GM18861 (cell line): ENCODE measurements around the gene PEAK1.

Source experiments
- ATAC-seq: cut with Tn5 transposase; IDR thresholded peaks from one replicate; pipeline ENCODE4 v1.9.1; 2021; ENCODE audit not compliant: unreplicated experiment

The PEAK1 gene

DNA sequence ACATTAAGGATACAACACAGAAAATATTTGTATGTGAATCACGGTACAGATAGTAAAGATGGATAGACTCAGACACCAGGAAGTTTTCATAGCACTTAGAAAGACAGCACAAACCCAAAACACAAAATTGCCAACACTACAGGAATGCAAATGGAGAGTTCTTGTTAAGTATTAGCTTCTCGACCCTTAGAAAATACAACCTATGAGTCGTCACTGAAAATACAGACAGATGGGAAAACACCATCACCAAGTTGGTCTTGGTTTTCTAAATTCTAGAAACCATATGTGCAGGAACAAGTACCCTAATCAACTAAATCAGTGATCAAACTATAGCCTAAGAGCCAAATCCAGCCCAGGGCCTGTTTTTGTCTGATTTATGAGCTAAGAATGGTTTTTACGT lies 50.7 kb downstream of the PEAK1 start:
- ATAC-seq, result no peak

DNA sequence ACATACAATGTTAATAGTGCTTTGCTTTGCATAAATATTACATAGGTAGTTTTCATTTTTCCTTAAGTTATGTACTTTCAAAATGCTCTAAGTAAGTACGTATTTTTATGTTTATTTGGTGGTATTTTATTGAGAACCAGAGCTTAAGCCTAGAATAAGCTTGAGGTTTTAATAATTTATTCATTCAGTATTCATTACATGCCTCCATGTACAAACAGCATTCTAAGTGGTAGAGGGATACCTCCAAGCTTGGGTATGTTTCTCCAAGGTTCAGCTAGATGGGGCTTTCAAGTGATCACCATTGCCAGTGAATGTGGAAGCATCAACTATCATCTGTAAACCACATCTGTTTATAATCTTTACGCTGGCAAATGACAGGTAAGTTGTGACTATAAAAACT lies 52.3 kb downstream of the PEAK1 start:
- no peak for ATAC-seq

DNA sequence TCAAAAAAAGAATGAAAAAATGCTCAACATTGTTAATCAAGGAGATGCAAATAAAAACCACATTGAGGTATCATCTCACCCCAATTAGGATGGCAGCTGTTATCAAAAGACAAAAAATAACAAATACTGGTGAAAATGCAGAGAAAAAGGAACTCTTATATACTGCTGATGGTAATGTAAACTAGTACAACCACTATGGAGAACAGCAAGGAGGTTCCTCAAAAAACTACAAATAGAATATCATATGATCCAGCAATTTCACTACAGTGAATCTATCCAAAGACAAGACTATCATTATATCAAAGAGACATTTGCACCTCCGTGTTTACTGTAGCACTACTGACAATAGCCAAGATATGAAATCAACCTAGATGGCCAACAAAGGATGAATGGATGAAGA lies 58.4 kb downstream of the PEAK1 start:
- ATAC-seq, result no peak

DNA sequence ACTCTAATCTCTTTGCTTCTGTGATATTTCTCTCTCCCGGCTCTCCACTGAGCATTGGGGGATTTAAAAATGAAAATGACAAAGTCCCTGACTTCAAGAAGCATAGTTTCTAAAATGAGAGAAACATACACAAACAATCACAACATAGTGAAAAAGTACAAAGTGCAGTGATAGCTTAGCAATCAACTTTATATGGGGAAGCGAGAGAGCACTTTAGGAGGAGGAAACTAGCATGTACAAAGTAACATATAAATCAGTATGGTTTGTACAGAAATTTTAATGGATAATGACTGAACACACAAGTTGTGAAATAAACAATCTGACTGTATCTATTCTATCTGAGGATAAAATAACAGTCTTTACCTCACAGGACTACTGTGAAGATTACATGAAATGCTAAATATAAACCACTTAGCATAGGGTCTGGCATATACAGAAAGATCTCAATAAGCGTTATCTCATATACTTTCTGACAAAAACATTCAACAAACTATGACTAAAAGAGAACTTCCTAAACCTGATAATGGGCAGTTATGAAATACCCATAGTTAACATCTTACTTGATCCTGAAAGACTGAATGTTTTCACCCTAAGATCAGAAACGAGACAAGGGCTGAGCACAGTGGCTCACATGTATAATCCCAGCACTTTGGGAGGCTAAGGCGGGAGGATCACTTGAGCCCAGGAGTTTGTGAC lies 61.2 kb downstream of the PEAK1 start:
- no peak for ATAC-seq

DNA sequence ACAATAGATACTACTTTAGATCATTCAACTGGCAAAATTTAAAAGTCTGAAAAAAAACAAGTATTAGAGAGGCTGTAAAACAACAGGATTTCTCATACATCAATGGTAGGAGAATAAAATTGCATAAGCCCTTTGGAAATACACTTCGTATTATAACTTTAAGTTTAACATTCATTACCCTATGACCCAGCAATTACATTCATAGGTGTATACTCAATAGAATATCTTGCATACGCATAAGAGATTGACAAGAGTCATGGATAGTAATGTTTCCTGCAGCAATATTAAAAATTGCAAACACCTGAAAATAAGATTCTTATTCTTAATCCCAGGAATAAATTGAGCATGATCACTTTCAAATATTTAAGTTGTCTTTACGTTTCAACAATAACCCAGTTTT lies 63.6 kb downstream of the PEAK1 start:
- ATAC-seq, result no peak

DNA sequence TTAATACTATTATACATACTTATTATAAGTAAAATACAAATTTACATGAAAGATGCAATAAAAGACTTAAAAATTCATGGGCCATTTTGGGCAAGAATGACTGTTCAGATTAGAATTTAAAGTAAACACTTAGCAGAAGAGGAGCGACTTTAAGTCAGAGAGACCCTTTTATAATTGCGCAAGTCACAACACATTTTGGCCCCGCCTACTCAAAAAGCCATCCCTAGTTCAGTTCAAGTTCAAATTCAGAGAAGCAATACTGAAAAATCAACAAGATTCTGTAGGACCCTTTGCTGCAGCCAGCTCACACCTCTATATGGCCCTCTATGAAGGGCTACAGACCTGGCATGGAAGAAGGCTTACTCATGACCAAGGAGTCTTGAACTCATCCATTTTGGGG lies 64.6 kb downstream of the PEAK1 start:
- ATAC-seq, result no peak

DNA sequence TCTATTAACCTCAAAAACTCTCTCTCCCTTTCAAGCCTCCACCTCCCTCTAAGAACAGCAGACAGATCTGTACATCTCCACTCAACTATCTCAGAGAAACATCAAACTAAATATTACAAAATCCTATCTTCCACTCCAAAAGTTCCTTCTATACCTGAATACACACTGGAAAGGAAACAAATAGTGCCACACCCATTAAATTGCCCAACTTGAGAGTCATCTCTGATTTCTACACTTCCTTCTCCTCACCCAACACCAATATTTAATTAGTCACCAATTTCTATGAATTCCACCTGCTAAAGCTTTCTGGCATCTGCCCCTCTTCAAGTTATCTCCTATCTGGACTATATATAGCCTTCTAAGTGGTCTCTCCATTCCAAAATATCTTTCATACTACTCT lies 65.8 kb downstream of the PEAK1 start:
- ATAC-seq, result no peak

DNA sequence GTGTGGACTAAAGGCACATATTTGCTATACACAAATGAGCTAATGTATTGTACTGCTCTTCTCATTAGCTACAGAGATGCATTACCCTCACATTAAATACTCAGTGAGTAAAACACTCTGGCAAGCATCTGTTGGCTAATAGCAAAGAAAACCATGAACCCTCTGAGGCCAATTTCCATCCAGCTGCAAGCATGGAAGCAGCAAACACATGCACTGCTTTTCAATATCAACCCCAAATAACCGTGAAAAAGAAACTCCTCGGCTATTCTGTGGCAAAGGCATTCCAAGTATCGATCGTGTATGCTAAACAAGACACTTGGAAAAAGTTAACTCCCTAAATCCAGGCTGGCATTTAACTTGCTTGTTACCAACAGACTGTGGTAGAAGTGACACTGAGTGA lies 67.0 kb downstream of the PEAK1 start:
- ATAC-seq, result no peak

DNA sequence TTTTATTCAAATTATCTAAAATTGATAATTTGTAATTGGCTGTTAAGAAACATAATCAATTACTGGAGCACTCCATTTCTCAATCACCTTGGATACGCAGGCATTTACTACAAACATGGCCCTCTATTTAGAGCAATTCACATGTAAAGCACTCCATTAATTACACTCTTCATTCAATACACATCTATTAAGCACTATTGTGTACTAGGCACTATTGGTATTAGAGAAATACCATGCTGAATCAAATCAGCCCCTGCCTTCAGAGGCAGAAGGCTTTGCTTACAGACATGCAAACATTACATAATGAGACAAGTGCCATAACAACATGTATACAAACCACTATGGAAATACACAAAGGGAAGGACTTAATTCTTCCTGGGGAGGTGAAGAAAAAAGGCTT lies 69.1 kb downstream of the PEAK1 start:
- no peak for ATAC-seq

DNA sequence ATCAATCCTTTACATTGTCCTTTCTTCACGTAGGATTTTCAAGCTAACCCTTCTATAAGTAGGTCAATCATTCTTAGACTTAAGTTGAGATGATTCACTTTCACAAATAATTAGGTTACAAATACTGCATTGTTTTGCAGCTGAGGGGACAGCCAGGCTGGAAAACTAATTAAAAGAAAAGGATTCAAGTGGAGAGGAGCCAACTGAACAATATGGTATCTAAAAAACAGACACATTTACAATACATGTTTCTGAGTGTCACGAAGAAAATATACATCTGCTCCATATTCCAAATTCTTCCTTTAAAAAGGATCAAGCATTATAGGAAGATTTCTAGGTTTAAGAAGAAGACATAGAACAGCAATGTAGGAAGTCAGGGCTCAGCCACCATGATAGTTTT lies 70.2 kb downstream of the PEAK1 start:
- no peak for ATAC-seq

DNA sequence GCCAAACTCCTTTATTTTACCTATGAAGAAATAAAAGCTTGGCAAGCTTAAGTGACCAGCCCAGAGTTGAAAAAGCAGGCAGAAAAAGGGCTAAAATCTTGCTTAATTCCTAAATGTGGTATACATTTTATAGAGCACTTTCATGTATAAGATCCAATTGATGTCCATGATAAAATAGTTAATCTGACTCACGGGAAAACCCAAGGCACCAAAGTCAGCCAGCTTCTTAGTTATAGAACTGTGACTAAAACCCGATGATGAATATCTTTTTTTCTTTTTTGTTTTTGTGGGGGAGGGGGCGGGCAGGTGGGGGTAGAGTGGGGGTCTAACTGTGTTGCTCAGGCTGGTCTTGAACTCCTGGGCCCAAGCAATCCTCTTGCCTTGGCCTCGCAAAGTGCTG lies 71.4 kb downstream of the PEAK1 start:
- no peak for ATAC-seq

DNA sequence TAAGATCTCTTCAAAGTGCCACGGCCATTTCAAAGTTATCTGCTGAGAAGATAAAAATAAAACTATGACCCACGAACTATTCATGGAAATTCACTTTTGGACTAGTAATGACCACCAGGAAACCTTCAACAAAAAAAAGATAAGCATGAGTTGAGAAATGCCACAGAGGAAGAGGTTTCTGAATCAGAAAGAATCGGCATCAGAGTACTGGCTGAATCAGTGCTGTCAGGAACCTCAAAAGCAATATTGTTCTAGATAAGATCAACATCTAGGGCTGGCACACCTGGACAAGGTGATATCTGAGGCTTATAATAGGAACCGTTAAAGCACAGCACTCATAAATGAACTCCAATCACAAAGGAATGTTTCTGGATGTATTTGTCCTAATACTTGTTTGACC lies 72.7 kb downstream of the PEAK1 start:
- ATAC-seq, result no peak

DNA sequence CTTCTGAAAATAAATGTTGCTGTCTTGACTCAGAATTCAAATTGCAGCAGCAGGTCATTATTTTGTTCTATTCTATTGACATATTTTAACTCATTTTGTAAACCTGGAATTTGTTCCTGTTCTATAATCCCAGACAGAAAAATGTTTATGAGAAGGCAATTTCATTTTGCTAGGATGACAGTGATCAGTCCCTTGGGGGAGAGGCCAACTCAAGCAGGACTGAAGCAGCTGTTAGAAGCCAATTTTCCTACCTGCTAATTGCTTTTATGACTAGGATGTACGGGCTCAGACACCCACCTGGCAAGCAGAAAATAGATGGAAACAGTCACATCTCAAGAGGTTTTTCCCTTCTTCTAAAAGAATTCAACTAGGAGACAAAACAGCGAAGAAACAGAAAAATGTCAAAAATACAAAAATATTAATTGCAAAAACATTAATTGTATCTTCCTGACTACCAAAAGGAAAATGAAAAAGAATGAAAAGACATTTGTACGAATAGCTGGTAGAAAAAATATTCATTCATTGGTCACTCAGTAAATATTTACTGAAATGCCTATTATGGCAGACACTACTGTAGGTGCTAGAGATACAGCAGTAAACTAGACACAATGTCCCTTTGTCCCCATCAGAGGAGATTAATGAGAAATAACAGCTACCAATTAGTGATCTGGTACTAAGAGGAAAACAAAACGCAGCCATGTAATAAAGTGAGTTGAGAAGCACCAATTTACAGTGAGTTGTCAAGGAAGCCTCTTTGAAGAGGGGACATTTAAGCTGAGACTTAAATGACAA lies 73.5 kb downstream of the PEAK1 start:
- no peak for ATAC-seq

DNA sequence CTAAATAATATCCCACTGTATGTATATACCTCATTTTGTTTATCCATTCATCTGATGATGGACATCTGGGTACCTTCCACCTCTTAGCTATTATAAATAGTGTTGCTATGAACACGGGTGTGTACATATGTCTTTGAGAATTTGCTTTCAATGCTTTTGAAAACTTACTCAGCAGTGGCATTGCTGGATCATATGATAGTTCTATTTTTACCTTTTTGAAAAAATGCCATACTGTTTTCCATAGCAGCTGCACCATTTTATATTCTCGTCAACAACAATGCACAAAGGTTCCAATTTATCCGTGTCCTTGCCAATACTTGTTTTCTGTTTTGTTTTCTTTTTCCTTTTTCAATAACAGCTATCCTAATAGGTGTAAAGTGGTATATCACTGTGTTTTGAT lies 77.1 kb downstream of the PEAK1 start:
- ATAC-seq, result no peak

DNA sequence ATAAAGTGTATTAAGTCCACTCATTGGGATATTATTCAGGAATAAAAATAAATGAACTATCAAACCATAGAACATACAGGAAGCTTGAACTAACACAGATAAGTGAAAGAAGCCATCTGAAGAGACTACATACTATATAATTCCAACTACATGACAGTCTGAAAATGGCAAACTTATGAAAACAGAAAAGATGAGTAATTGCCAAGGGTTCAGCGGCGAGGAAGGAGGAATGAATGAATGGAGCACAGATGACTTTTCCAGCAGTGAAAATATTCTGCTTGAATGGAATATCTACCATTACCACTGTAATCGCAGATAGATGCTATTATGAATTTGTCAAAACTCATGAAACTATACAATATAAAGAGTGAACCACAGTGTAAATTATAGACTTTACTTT lies 79.7 kb downstream of the PEAK1 start:
- ATAC-seq, result no peak

DNA sequence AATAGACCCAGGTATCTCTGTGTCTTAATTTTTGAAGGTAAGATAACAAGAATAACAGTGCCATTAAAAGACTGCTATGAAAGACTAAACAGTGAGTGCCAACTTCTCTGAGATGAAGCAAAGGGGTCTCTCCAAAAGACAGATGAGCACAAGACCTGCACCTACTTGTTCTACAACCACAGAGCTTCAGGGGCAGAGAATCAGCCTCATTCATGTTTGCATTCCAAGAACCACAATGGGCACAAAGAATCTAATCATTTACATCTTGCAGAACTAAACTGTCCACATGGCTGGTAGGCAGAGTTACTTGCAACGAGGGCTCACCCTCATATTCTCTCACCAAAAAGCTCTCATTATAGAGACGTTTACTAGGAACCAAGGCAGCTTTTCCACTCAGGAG lies 83.9 kb downstream of the PEAK1 start:
- ATAC-seq, result no peak

DNA sequence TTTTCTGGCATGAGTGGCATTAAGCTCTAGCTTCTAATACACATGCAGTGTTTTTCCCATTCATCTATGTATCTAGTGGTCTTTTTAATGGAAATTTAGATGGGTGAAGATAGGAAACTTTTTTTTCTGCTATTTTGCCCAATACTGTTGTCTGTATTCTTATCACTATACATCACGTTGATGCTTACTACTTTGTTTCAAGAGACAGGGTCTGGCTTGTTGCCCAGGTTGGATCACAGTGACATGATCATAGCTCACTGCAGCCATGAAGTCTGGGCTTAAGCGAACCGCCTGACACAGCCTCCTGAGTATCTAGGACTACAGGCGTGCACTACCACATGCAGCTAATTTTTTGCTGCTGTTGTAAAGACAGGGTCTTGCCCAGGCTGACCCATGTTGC lies 84.6 kb downstream of the PEAK1 start:
- no peak for ATAC-seq

DNA sequence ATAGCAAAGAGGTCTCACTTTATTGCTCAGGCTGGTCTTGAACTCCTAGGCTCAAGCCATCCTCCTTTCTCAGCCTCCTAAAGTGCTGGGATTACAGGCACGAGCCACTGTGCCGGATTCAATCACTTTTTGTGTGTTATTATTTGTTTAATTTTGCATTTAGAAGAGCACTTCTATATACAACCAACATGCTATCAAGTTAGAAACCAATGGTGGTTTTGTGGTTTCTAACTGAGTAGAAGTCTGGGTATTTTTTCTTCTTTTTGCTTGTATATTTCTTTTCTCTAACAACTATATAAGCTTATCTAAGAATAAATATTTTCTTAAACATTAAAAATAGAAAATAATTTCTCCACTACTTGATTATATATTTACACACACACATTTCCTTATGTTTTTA lies 86.7 kb downstream of the PEAK1 start:
- no peak for ATAC-seq

DNA sequence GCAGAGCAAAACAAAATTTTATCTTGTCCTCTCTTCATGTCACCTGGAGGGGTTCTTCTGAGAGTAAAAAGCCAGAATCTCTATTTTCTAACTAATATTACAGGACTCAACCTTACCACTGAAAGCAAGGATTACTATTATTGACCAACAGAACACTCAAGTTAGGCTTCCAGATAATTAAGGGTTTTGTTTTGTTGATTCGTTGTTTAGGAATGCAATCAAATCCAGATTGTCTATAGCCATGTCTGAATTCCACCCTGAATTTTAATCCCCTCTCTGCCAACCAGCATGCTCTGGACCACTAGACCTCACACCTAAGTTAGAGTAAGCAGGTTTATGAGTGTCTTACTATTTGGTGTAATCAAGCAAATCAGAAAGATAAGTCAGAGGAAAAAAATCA lies 90.7 kb downstream of the PEAK1 start:
- ATAC-seq, result no peak

DNA sequence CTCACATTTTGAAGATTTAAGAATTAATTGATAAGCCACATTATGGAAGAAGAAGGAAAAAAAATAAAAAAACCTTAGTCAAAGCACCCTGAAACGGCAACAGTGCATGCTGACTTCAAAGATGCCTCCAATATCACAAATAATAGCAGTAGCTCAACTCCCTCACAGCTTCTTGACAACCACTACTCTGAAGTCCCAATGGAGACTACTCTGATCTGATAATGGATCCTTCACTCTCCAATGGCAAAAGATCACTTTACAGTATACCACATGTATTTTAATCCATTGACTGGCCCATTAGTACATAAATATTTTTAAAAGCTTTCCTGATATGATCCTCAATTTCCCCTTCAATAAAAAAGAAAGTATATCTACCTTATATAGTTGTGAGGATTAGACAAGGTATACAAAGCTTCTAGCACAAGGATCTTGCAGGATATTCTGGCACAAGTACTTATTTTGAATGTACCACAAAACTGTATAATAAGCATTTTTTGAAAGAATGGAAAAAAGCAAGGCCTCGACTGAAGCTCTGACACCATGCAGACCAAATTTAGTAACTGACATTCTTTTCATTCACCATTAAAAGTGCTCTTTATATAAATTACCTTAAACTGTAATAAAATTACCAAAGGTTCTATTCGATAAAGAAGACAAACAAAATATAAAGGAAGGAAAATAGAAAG lies 91.9 kb downstream of the PEAK1 start:
- ATAC-seq, result no peak

DNA sequence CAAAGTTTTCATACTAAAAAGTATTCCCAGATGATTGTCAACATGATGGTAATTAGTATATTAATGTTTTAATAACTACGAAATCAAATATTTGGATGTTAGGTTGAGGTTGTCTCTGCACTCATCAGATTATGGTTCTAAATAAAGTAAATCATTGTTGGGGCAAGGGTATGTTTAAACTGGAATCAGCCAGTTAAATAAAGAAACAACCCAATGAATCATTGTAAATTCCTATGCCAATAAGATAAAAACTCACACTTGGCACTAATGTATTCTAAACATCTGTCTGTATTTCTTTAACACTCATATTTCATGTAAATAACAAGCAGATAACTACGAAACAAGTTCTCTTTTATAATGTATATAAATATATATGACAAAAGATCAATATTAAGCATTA lies 92.7 kb downstream of the PEAK1 start:
- ATAC-seq, result no peak

DNA sequence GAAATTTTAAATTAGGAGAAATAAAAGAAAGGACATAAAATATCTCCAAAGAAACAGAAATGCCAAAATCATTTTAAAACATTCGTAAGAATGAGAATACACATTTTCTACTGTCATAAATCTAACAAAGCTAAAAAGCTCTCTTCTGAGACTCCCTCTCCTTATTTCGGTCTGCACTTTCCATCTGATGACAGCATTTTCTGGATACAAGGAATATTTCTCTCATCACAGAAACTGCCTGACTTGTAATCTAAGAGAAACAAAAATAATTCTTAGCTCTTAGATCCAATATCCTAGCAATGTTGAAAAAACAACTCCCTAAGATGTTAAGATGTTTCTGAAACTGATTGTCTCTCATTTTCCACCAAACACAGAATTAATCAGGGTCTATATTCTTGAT lies 93.5 kb downstream of the PEAK1 start:
- no peak for ATAC-seq
